Measurements from ENCODE around the gene CISD2. TPM values are rescaled to one million over a fixed set of nuclear protein-coding genes. Genes with fewer than 3 reads are reported as not detected.

The CISD2 gene
- total RNA-seq, 1 donor from 2014 or later = 10.4 TPM

- H3K27ac ChIP-seq = peak overlapping the region; percentile 100
- TF ChIP-seq CTCF (IDR thresholded peaks at IDR 0.05) = no peak
- H3K27me3 ChIP-seq = no peaks in the 10 kb centered on the region
- H3K4me1 ChIP-seq = peaks cover 4 to 36% of the 10 kb centered on the region in 2 donors
- DNase-seq (ENCODE audit: low spot score in 2 of 2) = no peak
- intact Hi-C loops (cut with DNase I) = no loop called here
- H3K9me3 ChIP-seq = no peaks in the 10 kb centered on the region
- peak overlapping the region; percentile 83 to 88 for H3K4me3 ChIP-seq
- H3K36me3 ChIP-seq = peaks cover 0 to 4% of the 10 kb centered on the region in 2 donors
Measured at GRCh38 chr4:102824398-102824797, 44.4 kb upstream of the CISD2 start.

GRCh38 chr4:102825261-102826091 is 43.3 kb upstream of the CISD2 start:
- H3K4me3 ChIP-seq = peak overlapping the region; percentile 83 to 88
- H3K36me3 ChIP-seq = peaks cover 0 to 4% of the 10 kb centered on the region in 2 donors
- no peaks in the 10 kb centered on the region for H3K27me3 ChIP-seq
- no peak for TF ChIP-seq CTCF (IDR thresholded peaks at IDR 0.05)
- H3K9me3 ChIP-seq = no peaks in the 10 kb centered on the region
- intact Hi-C loops (cut with DNase I) = loop anchor here (2.0 to 5.0 kb wide), 4 partner anchors 65 to 478 kb away; partner anchors contain the start of genes MANBA, NFKB1 and SLC39A8
- peaks cover 4 to 29% of the 10 kb centered on the region in 2 donors for H3K4me1 ChIP-seq
- H3K27ac ChIP-seq = peak overlapping the region; percentile 100
- DNase-seq (ENCODE audit: low spot score in 2 of 2) = peak in 1 of 2 donors; percentile 72

GRCh38 chr4:102826105-102826889 is 42.5 kb upstream of the CISD2 start:
- no peak for TF ChIP-seq CTCF (IDR thresholded peaks at IDR 0.05)
- intact Hi-C loops (cut with DNase I) = loop anchor here (2.0 to 5.0 kb wide), 4 partner anchors 65 to 479 kb away; partner anchors contain the start of genes MANBA, NFKB1 and SLC39A8
- DNase-seq (ENCODE audit: low spot score in 2 of 2) = no peak
- Histone ChIP-seq H3K4me1 (peaks cover under 1 to 25% of the 10 kb centered on the region in 2 donors), H3K4me3 (peak overlapping the region; percentile 83 to 88), H3K9me3 (no peaks in the 10 kb centered on the region), H3K36me3 (peaks cover 0 to 4% of the 10 kb centered on the region in 2 donors), H3K27me3 (no peaks in the 10 kb centered on the region), H3K27ac (peak overlapping the region; percentile 100)

GRCh38 chr4:102826890-102827673 is 41.7 kb upstream of the CISD2 start, which contains the start of gene UBE2D3:
TSS of gene UBE2D3 (minus strand) at chr4:102827551. CDS start at chr4:102826508, 1,043 bp downstream.
- peaks cover 0 to 4% of the 10 kb centered on the region in 2 donors for H3K36me3 ChIP-seq
- no peaks in the 10 kb centered on the region for H3K9me3 ChIP-seq
- H3K4me3 ChIP-seq = peak within 1 kb of the TSS; percentile 83 to 88
- TF ChIP-seq CTCF (IDR thresholded peaks at IDR 0.05) = no peak
- DNase-seq (ENCODE audit: low spot score in 2 of 2) = peak; percentile 67 to 96
- H3K27me3 ChIP-seq = no peaks in the 10 kb centered on the region
- peak within 1 kb of the TSS; percentile 100 for H3K27ac ChIP-seq
- H3K4me1 ChIP-seq = peaks cover 0 to 19% of the 10 kb centered on the region in 2 donors
- intact Hi-C loops (cut with DNase I) = loop anchor here (2.0 to 5.0 kb wide), 4 partner anchors 66 to 480 kb away; partner anchors contain the start of genes MANBA, NFKB1 and SLC39A8
